ENCODE data around the gene PRSS3.
"Not testable (repeated sequence)": the region's sequence is repeated elsewhere in the genome, so short reads cannot be mapped to it uniquely, and the experiment has no call there.

PRSS3 gene

DNA sequence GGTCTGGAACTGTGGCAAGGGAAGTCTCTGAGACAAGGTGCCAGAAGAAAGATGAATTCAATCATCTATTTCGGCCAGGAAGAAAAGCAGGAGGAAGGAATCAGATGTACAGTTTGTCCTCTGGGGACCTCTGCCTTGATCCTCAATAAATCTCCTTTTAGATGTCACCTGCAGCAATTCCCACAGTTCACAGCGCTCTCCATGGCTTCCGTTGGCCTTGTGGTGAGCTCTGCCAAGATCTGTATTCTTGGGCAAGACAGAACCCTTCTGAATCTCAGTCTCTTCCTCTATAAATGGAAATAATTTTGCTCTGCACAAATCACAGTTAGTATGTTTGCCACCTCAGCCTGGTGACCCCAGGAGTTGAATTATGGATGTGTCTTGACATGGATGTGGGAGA, 8.8 kb downstream of the PRSS3 start:
- not testable (repeated sequence) for H3K4me3 ChIP-seq (ENCODE audit: low read depth in 1 of 2, low read length in 2 of 2); H3K27ac ChIP-seq (ENCODE audit: low read length); H3K9me3 ChIP-seq (ENCODE audit: control insufficient read depth in 1 of 2, low read length in 2 of 2); H3K27me3 ChIP-seq (ENCODE audit: low read depth, low read length); H3K4me1 ChIP-seq (ENCODE audit: control insufficient read depth in 1 of 2, insufficient read depth in 2 of 2, low read length in 2 of 2); H3K36me3 ChIP-seq (ENCODE audit: control insufficient read depth in 1 of 2, insufficient read depth in 2 of 2, low read length in 2 of 2)

DNA sequence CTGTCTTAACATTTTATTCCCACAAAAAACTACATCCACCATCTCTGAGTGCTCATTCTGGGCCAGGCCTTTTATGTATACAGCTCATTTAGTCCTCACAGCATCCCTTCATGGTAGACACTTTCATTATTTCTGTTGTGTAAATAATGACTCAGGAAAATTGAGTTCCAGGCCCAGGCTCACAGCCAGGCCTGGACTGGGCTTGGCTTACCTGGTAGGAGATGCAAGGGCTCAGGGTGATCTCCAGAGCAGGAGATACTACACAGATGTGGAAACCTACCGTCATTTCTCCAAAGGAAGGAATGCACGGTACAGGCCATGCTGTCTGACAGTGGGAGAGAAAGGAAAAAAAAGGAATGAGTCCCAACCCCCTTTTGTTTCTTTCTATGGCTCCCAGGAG, 11.8 kb downstream of the PRSS3 start:
- not testable (repeated sequence) for H3K27me3 ChIP-seq (ENCODE audit: low read depth, low read length); H3K27ac ChIP-seq (ENCODE audit: low read length); H3K4me1 ChIP-seq (ENCODE audit: control insufficient read depth in 1 of 2, insufficient read depth in 2 of 2, low read length in 2 of 2); H3K36me3 ChIP-seq (ENCODE audit: control insufficient read depth in 1 of 2, insufficient read depth in 2 of 2, low read length in 2 of 2); H3K4me3 ChIP-seq (ENCODE audit: low read depth in 1 of 2, low read length in 2 of 2); H3K9me3 ChIP-seq (ENCODE audit: control insufficient read depth in 1 of 2, low read length in 2 of 2)

DNA sequence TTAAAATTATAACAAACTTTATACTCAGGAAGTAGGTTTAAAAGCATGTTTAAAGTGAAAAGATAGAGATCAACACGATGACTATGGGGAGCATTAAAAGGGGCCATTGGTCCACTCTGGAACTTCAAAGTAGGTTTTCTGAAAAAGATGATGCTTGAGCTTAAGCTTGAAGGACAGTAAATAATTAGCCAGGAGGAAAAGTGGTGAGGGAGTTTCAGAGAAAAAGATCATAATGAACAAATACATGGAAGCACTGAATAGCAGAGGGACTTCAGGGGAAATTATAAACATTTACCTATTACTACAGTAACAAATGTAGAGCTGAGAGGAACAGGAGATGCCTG, 13.6 kb downstream of the PRSS3 start:
- H3K27ac ChIP-seq (ENCODE audit: low read length); H3K4me1 ChIP-seq (ENCODE audit: control insufficient read depth in 1 of 2, insufficient read depth in 2 of 2, low read length in 2 of 2): not testable (repeated sequence)

DNA sequence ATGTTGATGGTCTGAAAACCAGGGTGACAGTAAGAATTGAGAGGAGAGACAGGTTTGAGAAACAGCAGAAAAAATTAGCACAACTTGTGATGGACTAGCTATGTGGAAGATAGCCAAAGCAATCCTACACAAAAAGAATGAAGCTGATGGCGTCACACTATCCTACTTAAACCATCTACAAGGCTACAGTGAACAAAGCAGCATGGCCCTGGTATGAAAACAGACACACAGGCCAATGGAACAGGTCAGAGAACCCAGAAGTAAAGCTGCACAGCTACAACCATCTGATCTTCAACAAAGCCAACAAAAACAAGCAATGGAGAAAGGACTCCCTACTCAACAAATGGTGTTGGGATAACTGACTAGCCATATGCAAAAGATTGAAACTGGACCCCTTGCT, 14.1 kb downstream of the PRSS3 start:
- Histone ChIP-seq H3K36me3 (ENCODE audit: control insufficient read depth in 1 of 2, insufficient read depth in 2 of 2, low read length in 2 of 2) (no peaks in the 10 kb centered on the region), H3K4me1 (ENCODE audit: control insufficient read depth in 1 of 2, insufficient read depth in 2 of 2, low read length in 2 of 2) (peaks cover 6 to 8% of the 10 kb centered on the region in 2 donors), H3K27ac (ENCODE audit: low read length) (no peak overlapping the region), H3K4me3 (ENCODE audit: low read depth in 1 of 2, low read length in 2 of 2) (no peak overlapping the region), H3K27me3 (ENCODE audit: low read depth, low read length) (no peaks in the 10 kb centered on the region), H3K9me3 (ENCODE audit: control insufficient read depth in 1 of 2, low read length in 2 of 2) (no peaks in the 10 kb centered on the region)

More for the DNA sequence above, 13.6 kb downstream of the PRSS3 start:
- H3K9me3 ChIP-seq (ENCODE audit: control insufficient read depth in 1 of 2, low read length in 2 of 2); H3K4me3 ChIP-seq (ENCODE audit: low read depth in 1 of 2, low read length in 2 of 2); H3K27me3 ChIP-seq (ENCODE audit: low read depth, low read length); H3K36me3 ChIP-seq (ENCODE audit: control insufficient read depth in 1 of 2, insufficient read depth in 2 of 2, low read length in 2 of 2): not testable (repeated sequence)

DNA sequence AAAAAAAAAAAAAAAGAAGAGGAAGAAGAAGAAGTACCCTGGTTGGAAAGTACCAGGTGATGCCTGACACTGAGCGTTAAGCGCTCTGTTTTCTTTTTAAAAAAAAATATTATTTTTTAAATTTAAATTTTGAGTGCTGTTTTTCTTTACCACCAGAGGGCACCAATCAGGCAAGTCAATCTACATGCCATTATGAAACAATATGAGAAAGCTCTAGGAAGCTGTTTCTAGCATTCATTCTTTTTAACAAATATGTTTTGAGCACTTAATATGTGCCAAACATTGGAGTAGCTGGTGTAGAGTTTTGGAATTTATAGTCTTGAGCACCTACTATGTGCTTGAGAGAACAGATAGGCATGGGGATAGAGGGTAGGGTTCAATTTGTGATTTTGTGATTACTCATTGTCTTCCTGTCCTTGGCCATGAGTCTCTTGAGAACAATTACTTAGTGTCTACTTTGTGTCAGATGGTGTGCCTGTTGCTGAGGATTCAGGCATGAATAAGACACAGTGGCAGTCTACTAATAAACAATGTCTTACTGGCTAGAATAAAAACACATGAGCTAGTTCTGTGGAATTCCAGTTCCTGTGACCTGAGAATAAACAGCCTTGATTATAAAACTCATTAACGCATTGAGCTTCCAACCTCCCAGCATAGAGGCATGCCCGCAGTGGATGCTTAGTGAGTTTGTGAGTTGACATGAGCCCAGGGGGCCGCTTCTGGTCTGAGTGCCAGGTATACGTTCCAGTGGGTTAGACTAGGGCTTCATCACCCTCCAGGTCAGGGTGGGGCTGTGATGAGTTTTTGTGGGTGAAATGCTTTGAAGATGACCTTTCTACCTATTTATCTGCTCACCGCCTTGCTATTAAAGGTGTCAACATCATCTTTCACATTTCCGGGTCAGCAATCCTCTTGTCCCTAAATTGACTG, 18.6 kb downstream of the PRSS3 start:
- no peaks in the 10 kb centered on the region for H3K27me3 ChIP-seq (ENCODE audit: low read depth, low read length)
- peaks cover 9 to 21% of the 10 kb centered on the region in 2 donors for H3K4me1 ChIP-seq (ENCODE audit: control insufficient read depth in 1 of 2, insufficient read depth in 2 of 2, low read length in 2 of 2)
- H3K9me3 ChIP-seq (ENCODE audit: control insufficient read depth in 1 of 2, low read length in 2 of 2) = no peaks in the 10 kb centered on the region
- H3K36me3 ChIP-seq (ENCODE audit: control insufficient read depth in 1 of 2, insufficient read depth in 2 of 2, low read length in 2 of 2) = no peaks in the 10 kb centered on the region
- peak overlapping the region; percentile 99 for H3K27ac ChIP-seq (ENCODE audit: low read length)
- no peak overlapping the region for H3K4me3 ChIP-seq (ENCODE audit: low read depth in 1 of 2, low read length in 2 of 2)

DNA sequence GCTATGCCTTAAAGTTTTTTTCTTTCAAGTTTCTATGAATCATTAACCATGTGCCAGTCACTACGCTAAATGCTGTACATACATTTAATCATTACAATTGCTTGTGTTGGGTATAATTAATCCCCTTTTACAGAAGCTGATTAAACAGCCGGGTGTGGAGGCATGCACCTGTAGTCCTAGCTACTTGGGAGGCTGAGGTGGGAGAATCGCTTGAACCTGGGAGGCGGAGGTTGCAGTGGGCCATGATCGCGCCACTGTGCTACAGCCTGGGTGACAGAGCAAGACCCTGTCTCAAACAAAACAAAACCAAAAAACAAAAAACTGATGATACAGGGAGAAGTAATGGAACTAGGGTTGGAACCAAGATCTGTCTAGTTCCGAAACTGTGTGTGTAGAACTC, 20.4 kb downstream of the PRSS3 start:
- Histone ChIP-seq H3K4me1 (ENCODE audit: control insufficient read depth in 1 of 2, insufficient read depth in 2 of 2, low read length in 2 of 2) (peaks cover 14 to 39% of the 10 kb centered on the region in 2 donors), H3K4me3 (ENCODE audit: low read depth in 1 of 2, low read length in 2 of 2) (peak overlapping the region in 1 of 2 donors; percentile 60), H3K27ac (ENCODE audit: low read length) (peak overlapping the region; percentile 99), H3K27me3 (ENCODE audit: low read depth, low read length) (no peaks in the 10 kb centered on the region), H3K9me3 (ENCODE audit: control insufficient read depth in 1 of 2, low read length in 2 of 2) (no peaks in the 10 kb centered on the region), H3K36me3 (ENCODE audit: control insufficient read depth in 1 of 2, insufficient read depth in 2 of 2, low read length in 2 of 2) (no peaks in the 10 kb centered on the region)

DNA sequence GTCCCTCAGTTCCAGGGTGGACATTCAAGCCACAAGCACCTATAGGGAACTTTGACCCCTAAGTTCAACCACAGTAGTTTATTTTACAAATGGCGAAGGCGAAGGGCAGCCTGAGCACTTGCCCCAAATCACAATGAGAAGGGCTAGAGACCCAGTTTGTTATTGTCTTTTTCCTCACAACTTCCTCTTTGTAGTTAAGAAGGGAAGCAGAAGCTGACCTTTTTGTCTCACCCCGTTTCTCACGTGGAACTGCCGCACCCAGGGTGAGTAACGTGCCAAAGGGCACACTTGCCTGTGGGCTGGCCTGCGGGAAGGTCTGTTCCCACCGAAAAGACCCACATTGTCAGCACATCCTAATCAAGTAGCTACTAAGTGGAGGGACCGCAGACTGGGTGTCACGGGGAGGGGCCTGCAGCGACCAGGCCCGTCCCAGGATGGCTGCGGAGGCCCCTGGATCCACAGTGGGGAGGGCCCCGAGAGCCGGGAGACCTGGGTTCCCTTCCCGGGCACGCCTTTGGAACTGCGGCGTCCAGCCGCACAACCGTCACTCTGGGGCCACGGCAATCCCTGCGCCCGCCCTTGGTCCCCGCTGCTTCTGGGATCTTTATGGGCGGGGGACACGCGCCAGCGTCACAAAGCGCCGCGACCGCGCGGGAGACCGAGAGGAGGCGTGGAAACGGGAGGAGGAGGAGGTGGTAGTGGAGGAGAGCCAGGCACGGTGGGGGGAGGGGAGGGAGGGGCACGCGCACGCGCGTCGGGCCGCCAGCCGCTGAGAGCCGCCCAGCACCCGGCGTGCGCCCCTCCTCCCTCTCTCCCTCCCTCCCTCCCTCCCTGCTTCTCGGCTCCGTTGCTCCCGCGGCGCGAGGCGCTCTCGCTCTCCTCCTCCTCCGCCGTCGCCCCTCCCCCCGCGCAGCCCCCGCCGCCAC, 21.2 kb downstream of the PRSS3 start, which contains the start of gene UBE2R2:
Gene UBE2R2 (plus strand): TSS at position 834 of the 926 bp plus-strand sequence. CDS start 598 bp downstream, outside the sequence.
- no peaks in the 10 kb centered on the region for H3K9me3 ChIP-seq (ENCODE audit: control insufficient read depth in 1 of 2, low read length in 2 of 2)
- H3K36me3 ChIP-seq (ENCODE audit: control insufficient read depth in 1 of 2, insufficient read depth in 2 of 2, low read length in 2 of 2) = no peaks in the 10 kb centered on the region
- H3K4me3 ChIP-seq (ENCODE audit: low read depth in 1 of 2, low read length in 2 of 2) = peak within 1 kb of the TSS; percentile 68 to 85
- peak within 1 kb of the TSS; percentile 99 for H3K27ac ChIP-seq (ENCODE audit: low read length)
- H3K4me1 ChIP-seq (ENCODE audit: control insufficient read depth in 1 of 2, insufficient read depth in 2 of 2, low read length in 2 of 2) = peaks cover 14 to 44% of the 10 kb centered on the region in 2 donors
- no peaks in the 10 kb centered on the region for H3K27me3 ChIP-seq (ENCODE audit: low read depth, low read length)

DNA sequence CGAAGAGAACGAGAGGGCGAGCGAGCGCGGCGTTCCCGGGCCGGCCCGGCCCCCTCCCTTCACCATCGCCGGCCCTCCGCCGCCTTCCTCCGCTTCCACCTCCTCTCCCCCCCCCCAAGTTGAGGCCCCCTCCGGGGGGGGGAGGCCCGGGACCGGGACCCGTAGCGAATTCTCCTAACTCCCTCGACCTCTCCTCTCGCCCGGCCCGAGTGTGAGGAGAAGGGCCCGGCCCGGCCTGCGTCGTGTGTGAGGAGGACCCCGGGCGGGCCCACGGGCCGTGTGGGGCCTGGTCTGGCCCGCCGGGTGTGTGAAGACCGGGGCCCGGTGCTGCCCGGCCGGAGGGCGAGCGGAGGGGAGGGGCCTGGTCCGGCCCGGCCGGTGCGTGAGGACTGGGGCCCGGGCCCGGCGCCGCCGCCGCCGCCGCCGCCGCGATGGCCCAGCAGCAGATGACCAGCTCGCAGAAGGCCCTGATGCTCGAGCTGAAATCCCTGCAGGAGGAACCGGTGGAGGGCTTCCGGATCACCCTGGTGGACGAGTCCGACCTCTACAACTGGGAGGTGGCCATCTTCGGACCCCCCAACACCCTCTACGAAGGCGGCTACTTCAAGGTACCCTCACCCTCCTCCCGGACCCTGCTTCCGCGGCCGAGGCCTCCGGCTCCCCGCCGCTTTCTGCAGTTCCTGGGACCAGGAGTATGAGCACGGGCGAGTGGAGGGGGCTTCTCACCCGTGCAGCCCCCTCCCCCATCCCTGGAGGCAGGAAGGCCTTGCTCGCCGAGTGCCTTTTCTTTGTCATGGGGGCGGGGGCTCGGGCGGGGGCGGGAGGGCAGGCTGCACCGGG, 22.2 kb downstream of the PRSS3 start:
- H3K4me1 ChIP-seq (ENCODE audit: control insufficient read depth in 1 of 2, insufficient read depth in 2 of 2, low read length in 2 of 2) = peaks cover 14 to 44% of the 10 kb centered on the region in 2 donors
- H3K36me3 ChIP-seq (ENCODE audit: control insufficient read depth in 1 of 2, insufficient read depth in 2 of 2, low read length in 2 of 2) = no peaks in the 10 kb centered on the region
- H3K4me3 ChIP-seq (ENCODE audit: low read depth in 1 of 2, low read length in 2 of 2) = peak overlapping the region; percentile 68 to 85
- peak overlapping the region; percentile 91 for H3K27ac ChIP-seq (ENCODE audit: low read length)
- H3K27me3 ChIP-seq (ENCODE audit: low read depth, low read length) = no peaks in the 10 kb centered on the region
- no peaks in the 10 kb centered on the region for H3K9me3 ChIP-seq (ENCODE audit: control insufficient read depth in 1 of 2, low read length in 2 of 2)

DNA sequence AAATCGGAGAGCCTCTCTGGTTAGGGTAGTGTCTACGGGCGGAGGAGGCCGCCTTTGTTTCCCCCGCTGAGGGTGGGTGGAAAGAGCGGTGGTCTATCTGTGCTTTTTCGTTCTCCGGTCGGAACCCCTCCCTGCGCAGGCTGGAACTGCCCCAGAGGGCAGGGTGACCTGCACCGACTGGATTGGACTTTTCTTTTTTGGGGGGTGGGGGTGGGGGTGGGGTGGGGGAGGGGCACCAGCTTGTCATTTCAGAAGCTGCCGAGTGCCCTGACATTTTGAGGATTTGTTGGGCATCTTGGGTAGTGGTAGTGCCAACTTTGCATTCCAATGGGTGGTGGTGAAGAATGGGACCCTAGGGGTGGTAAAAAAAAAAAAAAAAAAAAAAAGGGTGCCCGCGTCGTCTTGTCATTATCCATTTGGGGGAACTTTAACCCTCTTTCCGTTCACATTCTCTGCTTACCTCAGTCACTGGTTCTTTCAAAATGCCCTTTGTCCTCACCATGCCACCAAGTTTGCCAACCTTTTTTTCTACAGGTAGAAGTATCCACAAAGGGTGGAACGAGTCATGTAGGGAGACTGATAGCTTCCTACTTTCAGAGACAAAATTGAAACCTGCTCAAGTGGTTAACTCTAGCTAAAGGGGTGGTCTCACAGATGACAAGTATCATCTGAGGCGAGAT, 22.9 kb downstream of the PRSS3 start:
- Histone ChIP-seq H3K9me3 (ENCODE audit: control insufficient read depth in 1 of 2, low read length in 2 of 2) (no peaks in the 10 kb centered on the region), H3K36me3 (ENCODE audit: control insufficient read depth in 1 of 2, insufficient read depth in 2 of 2, low read length in 2 of 2) (no peaks in the 10 kb centered on the region), H3K4me3 (ENCODE audit: low read depth in 1 of 2, low read length in 2 of 2) (peak overlapping the region; percentile 68 to 85), H3K4me1 (ENCODE audit: control insufficient read depth in 1 of 2, insufficient read depth in 2 of 2, low read length in 2 of 2) (peaks cover 14 to 44% of the 10 kb centered on the region in 2 donors), H3K27me3 (ENCODE audit: low read depth, low read length) (no peaks in the 10 kb centered on the region), H3K27ac (ENCODE audit: low read length) (peak overlapping the region; percentile 91)

DNA sequence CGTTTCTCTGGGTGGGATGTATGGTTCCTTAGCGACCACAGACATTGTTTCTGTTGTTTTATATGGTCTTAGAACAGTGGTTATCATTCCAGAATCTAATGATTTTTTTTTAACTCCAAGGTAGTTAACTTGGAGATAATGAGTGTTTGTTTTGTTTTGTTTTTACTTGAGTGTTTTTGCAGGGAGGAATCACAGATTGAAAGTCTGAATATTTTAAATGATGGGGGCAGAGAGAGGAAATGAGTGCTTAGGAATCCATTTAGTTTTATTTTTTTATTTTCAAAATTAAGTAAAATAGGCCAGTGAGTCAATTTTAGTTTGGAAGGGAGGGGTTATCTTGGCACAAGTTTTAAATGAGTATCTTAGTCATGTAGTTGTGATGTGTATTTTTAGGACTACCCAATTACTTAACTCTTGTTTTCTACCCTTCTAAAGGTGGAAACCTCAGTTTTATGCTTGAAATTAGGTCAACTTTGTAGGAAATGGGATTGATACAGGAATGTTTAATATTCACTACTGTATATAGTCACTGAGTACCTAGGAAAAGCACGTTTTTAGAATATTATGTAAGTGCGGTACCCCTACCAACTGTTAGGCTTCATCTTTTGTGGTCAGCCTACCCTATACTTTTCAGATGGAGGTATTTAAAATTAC, 23.6 kb downstream of the PRSS3 start:
- no peaks in the 10 kb centered on the region for H3K27me3 ChIP-seq (ENCODE audit: low read depth, low read length)
- H3K9me3 ChIP-seq (ENCODE audit: control insufficient read depth in 1 of 2, low read length in 2 of 2) = no peaks in the 10 kb centered on the region
- H3K36me3 ChIP-seq (ENCODE audit: control insufficient read depth in 1 of 2, insufficient read depth in 2 of 2, low read length in 2 of 2) = no peaks in the 10 kb centered on the region
- peaks cover 12 to 43% of the 10 kb centered on the region in 2 donors for H3K4me1 ChIP-seq (ENCODE audit: control insufficient read depth in 1 of 2, insufficient read depth in 2 of 2, low read length in 2 of 2)
- peak overlapping the region; percentile 68 to 85 for H3K4me3 ChIP-seq (ENCODE audit: low read depth in 1 of 2, low read length in 2 of 2)
- H3K27ac ChIP-seq (ENCODE audit: low read length) = peak overlapping the region; percentile 84
